Kidney (tissue), 14 donors: ENCODE results near the gene AATK. TPM values are rescaled to one million over a fixed set of nuclear protein-coding genes. Genes with fewer than 3 reads are reported as not detected.

Experiments
- DNase-seq, 5 donors: peaks; one replicate each; pipeline ENCODE4 v3.0.0-alpha.2; 2013 to 2020
- FAIRE-seq: peaks from 2 replicates; lab custom pipeline; 2012; peaks lifted over from hg19 to GRCh38; lab: Jason Lieb, UNC
- H3K27ac ChIP-seq, 2 donors: one replicate each; pipeline ENCODE4 v1.7.0; 2013; ENCODE audit warnings: low read depth in 2 of 2, low read length in 2 of 2, inconsistent platforms in 1 of 2
- H3K27me3 ChIP-seq: one replicate; pipeline ENCODE4 v1.7.1; 2013; ENCODE audit warnings: low read length, inconsistent platforms; ENCODE audit not compliant: control insufficient read depth, insufficient read depth
- H3K36me3 ChIP-seq, 3 donors: one replicate each; pipeline versions ENCODE4 v1.7.0 to v1.7.1; 2013; ENCODE audit warnings: low read length in 3 of 3, control low read depth in 1 of 3, inconsistent platforms in 1 of 3; ENCODE audit not compliant: insufficient read depth in 3 of 3, control insufficient read depth in 2 of 3
- H3K4me1 ChIP-seq, 3 donors: one replicate each; pipeline versions ENCODE4 v1.7.0 to v1.7.1; 2013; ENCODE audit warnings: low read length in 3 of 3, inconsistent platforms in 1 of 3, low read depth in 1 of 3; ENCODE audit not compliant: control insufficient read depth in 2 of 3, insufficient read depth in 2 of 3
- H3K4me3 ChIP-seq, 3 donors: one replicate each; pipeline versions ENCODE4 v1.7.0 to v1.8.1; 2013; ENCODE audit warnings: low read length in 3 of 3, control low read depth in 1 of 3, inconsistent platforms in 1 of 3
- H3K9ac ChIP-seq, 3 donors: one replicate each; pipeline versions ENCODE4 v1.7.0 to v1.7.1; 2013; ENCODE audit warnings: low read length in 3 of 3, control low read depth in 1 of 3, inconsistent platforms in 1 of 3
- H3K9me3 ChIP-seq, 3 donors: one replicate each; pipeline versions ENCODE4 v1.7.0 to v1.7.1; 2013; ENCODE audit warnings: low read length in 3 of 3, control low read depth in 1 of 3, inconsistent platforms in 1 of 3; ENCODE audit not compliant: control insufficient read depth in 2 of 3, insufficient read depth in 1 of 3
- intact Hi-C: fragments of 100-400 bp; cut with DNase I; formaldehyde crosslinking; loops from one replicate; pipeline ENCODE4 v1.11.1; 2022
- polyA plus RNA-seq: library from polyadenylated mRNA; stranded (reverse); fragments of 350-450 nt; fragmentation: Illumina TruSeq; extraction: RNeasy Lipid Tissue Mini Kit (QIAGEN cat#74804); gene quantifications from one replicate; pipeline ENCODE4 v1.2.3, GENCODE V29; 2014; ENCODE audit warnings: low read depth, low replicate concordance; ENCODE audit not compliant: insufficient read depth
- total RNA-seq: library from RNA; stranded (reverse); fragmentation: NEBNext Ultra II Directional; extraction: Animal tissue kit (Norgen Biotek cat#: 25700); gene quantifications from one replicate; pipeline ENCODE4 v1.2.1, GENCODE V29; 2021
- TF ChIP-seq, protein P1 (sequence below): IDR thresholded peaks from 3 replicates; pipeline ENCODE4 v1.5.1; 2012; ENCODE audit warnings: mild to moderate bottlenecking, moderate library complexity, borderline replicate concordance; ENCODE audit not compliant: insufficient read depth; ENCODE audit errors: extremely low read depth
- donor health status: control.
- donor health status: control.
- donor health status: control.
- donor health status: control.
- donor health status: control.
- donor health status: DM: yes; HTN: yes; CAD: no.
- donor health status: Normal renal cell carcinoma (clear cell type).

The AATK gene
- total and polyA plus RNA-seq, 2 donors from 2014 or later = 0.65 to 4.2 TPM

DNA sequence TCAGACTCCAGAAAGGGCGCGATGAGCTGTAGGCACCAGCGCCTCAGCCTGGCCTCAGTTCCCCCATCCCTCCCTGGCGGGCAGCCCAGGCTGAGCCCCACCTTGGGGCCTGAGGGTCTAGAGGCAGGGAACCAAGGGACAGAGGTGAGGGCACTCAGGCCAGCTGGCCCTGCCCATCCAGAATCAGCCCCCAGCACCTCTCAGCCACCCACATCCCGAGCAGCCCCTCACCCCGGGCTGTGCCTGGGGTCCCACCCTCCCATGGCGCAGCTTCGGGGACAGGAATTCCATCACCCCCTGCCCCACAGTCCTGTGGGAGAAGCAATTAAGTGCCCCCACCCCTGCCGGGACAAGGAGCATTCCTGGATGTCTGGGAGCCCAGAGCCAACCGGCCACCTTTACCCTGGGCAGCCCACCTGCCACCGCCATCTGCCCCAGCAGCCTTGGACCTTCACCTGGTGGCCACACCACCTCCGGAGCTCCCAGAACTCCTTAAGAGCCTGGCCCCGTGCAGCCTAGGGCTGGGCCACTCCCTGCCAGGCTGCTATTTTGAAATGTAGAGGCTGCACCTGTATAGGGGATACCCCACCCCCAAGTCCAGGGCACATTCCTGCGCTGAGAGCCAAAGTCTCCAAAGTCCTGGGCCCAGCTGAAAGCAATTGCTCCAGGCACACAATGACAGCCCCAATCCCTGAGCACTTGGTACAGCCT lies 34.4 kb downstream of the AATK start:
- Histone ChIP-seq H3K4me1 (no peaks in the 10 kb centered on the region), H3K27ac (no peak overlapping the region), H3K9ac (no peak overlapping the region), H3K27me3 (no peaks in the 10 kb centered on the region), H3K4me3 (no peak overlapping the region), H3K36me3 (no peaks in the 10 kb centered on the region), H3K9me3 (no peaks in the 10 kb centered on the region)
- intact Hi-C loops = no loop called here
- no peak for FAIRE-seq
- TF ChIP-seq, protein P1, sequence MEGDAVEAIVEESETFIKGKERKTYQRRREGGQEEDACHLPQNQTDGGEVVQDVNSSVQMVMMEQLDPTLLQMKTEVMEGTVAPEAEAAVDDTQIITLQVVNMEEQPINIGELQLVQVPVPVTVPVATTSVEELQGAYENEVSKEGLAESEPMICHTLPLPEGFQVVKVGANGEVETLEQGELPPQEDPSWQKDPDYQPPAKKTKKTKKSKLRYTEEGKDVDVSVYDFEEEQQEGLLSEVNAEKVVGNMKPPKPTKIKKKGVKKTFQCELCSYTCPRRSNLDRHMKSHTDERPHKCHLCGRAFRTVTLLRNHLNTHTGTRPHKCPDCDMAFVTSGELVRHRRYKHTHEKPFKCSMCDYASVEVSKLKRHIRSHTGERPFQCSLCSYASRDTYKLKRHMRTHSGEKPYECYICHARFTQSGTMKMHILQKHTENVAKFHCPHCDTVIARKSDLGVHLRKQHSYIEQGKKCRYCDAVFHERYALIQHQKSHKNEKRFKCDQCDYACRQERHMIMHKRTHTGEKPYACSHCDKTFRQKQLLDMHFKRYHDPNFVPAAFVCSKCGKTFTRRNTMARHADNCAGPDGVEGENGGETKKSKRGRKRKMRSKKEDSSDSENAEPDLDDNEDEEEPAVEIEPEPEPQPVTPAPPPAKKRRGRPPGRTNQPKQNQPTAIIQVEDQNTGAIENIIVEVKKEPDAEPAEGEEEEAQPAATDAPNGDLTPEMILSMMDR = no peak
- DNase-seq = no peak

DNA sequence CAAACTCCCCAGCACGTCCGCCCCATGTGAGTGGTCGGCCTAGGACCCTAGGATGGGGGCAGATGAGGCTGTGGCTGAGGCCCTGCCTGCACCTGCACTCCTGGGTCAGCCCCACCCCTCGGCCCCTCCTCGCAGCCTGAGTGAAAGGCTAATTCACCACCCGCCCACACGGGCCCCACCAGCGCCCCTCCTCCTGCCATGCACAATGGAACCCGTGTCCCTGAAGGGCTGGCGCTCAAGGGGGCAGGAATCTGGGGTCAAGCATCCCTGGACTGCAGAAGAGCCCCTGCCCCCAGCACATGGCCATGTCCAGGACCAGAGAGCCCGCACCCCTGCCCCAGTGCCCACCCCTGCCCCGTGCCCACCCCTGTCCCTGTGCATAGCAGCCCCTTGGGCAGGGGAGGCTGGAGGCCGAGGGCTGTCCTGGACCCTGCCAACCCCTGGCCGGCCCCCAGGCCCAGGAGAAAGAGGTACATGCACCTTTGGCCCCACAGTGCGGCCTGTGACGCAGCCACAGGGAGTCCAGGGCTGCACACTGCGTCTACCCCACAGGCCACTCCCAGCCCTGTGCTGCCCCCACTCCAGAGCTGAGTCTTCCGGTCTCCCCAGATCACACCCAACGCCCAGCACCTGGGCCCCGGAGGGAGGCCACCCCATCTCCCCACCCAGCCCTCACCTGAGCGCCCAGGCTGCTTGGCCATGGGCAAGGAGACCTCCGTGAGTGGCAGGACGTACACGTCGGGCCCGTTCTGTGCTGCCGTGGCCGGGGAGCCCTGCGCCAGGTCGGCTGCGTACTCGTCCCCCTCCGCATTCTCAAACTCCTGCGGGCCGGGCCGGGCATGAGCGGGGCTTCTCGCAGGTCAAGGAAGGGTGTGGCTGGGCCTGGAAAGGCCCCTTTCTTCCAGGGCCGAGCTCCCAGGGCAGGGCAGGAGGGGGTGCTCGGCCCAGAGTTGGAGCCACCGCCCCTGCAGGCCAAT lies 35.3 kb downstream of the AATK start:
- no peak overlapping the region for H3K9ac ChIP-seq
- H3K4me1 ChIP-seq = no peaks in the 10 kb centered on the region
- no peaks in the 10 kb centered on the region for H3K36me3 ChIP-seq
- DNase-seq (no peak), FAIRE-seq (no peak)
- TF ChIP-seq, protein P1 = no peak
- intact Hi-C loops = no loop called here
- H3K27me3 ChIP-seq = no peaks in the 10 kb centered on the region
- H3K27ac ChIP-seq = no peak overlapping the region
- no peak overlapping the region for H3K4me3 ChIP-seq
- H3K9me3 ChIP-seq = no peaks in the 10 kb centered on the region

DNA sequence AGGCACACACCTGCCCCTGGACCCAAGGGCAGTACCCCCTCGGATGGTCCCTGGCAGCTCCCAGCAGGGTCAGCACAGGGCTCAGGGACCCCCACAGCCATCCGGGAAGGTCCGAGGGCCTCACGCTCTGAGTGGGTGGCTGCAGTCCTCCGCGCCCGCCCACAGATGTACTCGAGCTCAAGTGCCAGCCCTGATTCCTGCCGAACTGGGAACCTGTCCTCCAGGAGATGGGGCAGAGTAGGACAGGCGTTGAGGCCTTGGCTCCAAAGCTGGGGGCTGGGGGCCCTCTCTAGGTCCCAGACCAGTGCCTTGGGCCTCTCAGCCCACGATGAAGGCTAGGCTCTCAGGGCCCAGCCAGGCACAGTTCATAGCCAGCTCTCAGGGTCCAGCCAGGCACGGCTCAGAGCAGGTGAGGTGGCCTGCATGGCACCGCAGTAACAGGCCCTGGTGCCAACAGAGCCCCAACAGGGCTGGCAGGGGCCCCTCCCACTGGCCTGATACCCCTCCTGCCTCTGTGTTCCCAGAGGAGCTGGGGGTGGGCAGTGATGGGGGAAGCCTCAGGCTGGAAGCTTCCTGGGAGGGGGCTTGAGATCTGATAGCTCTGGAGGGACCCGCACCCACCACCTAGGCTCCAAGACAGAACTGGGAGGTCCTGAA lies 36.2 kb downstream of the AATK start:
- H3K9ac ChIP-seq = no peak overlapping the region
- no peak for DNase-seq
- H3K9me3 ChIP-seq = no peaks in the 10 kb centered on the region
- TF ChIP-seq, protein P1 = no peak
- H3K27ac ChIP-seq = no peak overlapping the region
- no peaks in the 10 kb centered on the region for H3K27me3 ChIP-seq
- intact Hi-C loops = no loop called here
- no peak for FAIRE-seq
- H3K4me1 ChIP-seq = no peaks in the 10 kb centered on the region
- H3K36me3 ChIP-seq = no peaks in the 10 kb centered on the region
- no peak overlapping the region for H3K4me3 ChIP-seq
